Right atrium auricular region (tissue), 2 donors: ENCODE results near the gene CLEC17A. TPM values are rescaled to one million over a fixed set of nuclear protein-coding genes. Genes with fewer than 3 reads are reported as not detected.
"Not testable (repeated sequence)": the region's sequence is repeated elsewhere in the genome, so short reads cannot be mapped to it uniquely, and the experiment has no call there.

Source experiments
- DNase-seq: peaks from one replicate; pipeline ENCODE4 v3.0.0-alpha.2; 2019; ENCODE audit warnings: low spot score
- H3K27ac ChIP-seq, 2 donors: fragments of 200-600 bp; sonication (generic); 1 replicate in 1 of 2; 2 replicates in 1 of 2; pipeline ENCODE4 v1.5.1; 2016 to 2019
- H3K27me3 ChIP-seq, 2 donors: fragments of 200-600 bp; sonication (generic); one replicate each; pipeline versions ENCODE4 v1.5.1 to v1.6.0; 2017 to 2019
- H3K36me3 ChIP-seq: fragments of 200-600 bp; sonication (generic); one replicate; pipeline ENCODE4 v1.5.1; 2016
- H3K4me1 ChIP-seq, 2 donors: fragments of 200-600 bp; sonication (generic); one replicate each; pipeline versions ENCODE4 v1.5.1 to v1.6.0; 2017 to 2019
- H3K4me3 ChIP-seq, 2 donors: fragments of 200-600 bp; sonication (generic); 1 replicate in 1 of 2; 2 replicates in 1 of 2; pipeline ENCODE4 v1.5.1; 2017 to 2019; ENCODE audit warnings: mild to moderate bottlenecking in 1 of 2, moderate library complexity in 1 of 2
- H3K9me3 ChIP-seq, 2 donors: fragments of 200-600 bp; sonication (generic); one replicate each; pipeline ENCODE4 v1.5.1; 2019
- total RNA-seq, 2 donors: library from RNA; depleted of rRNA; stranded (reverse); fragments of >200 nt; gene quantifications; one replicate each; pipeline ENCODE4 v1.1.0, GENCODE V29; 2016
- TF ChIP-seq, protein P1 (sequence below), 2 donors: fragments of 200-600 bp; sonication (generic); IDR thresholded peaks; one replicate each; pipeline ENCODE4 v1.5.1; 2019; ENCODE audit warnings: antibody characterized with exemption in 2 of 2

CLEC17A gene
- total RNA-seq, 2 donors from 2014 or later, result not detected

DNA sequence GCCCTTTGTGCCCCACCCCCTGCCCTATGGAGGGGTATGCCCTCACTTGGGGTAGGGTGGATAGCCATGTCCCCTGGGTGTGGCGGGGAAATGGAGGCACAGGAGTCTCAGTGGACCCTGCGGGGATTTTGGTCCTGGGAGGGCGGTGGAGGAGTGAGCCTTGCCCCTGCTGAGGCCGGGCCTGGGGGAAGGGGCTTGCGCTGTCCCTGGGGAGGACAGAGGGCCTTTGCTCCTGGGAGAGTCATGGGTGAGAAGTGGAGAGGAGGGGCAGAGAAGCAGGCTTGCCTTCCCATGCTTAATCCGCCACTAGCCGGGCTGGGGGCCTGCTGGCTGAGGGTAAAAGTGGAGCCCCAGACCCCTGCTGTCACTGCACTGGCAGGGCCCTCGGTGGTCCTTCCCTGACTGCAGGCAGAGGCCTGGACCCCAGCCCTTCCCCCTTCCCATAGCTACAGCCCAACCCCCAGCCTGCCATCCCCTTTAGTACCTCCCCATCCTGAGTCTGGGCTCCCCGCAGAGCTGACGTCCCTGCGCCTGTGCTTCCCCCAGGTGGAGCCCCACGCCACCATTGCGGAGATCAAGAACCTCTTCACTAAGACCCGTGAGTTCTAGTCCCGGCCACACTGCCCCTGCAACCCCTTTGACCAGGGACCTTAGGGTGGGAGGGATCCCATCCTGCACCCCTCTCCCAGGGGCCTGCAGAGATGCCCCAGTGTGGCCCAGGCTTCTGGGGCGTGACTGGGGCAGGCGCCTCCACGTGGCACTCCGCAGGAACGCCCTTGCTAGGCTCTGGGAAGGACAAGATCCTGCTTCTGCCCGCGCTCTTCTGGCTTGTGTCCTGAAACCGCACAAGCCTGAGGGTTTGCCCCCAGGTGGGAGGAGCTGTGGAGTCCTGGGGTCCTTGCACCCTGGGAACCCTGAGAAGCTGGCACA is 20.0 kb upstream of the CLEC17A start:
- peaks cover 14% of the 10 kb centered on the region for H3K36me3 ChIP-seq
- H3K4me1 ChIP-seq, result peaks cover 0 to 58% of the 10 kb centered on the region in 2 donors
- peak overlapping the region in 1 of 2 donors; percentile 20 for H3K4me3 ChIP-seq
- peak overlapping the region; percentile 91 to 95 for H3K27ac ChIP-seq
- no peak for DNase-seq
- TF ChIP-seq, protein P1, sequence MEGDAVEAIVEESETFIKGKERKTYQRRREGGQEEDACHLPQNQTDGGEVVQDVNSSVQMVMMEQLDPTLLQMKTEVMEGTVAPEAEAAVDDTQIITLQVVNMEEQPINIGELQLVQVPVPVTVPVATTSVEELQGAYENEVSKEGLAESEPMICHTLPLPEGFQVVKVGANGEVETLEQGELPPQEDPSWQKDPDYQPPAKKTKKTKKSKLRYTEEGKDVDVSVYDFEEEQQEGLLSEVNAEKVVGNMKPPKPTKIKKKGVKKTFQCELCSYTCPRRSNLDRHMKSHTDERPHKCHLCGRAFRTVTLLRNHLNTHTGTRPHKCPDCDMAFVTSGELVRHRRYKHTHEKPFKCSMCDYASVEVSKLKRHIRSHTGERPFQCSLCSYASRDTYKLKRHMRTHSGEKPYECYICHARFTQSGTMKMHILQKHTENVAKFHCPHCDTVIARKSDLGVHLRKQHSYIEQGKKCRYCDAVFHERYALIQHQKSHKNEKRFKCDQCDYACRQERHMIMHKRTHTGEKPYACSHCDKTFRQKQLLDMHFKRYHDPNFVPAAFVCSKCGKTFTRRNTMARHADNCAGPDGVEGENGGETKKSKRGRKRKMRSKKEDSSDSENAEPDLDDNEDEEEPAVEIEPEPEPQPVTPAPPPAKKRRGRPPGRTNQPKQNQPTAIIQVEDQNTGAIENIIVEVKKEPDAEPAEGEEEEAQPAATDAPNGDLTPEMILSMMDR (IDR thresholded peaks at IDR 0.05), result no peak
- H3K9me3 ChIP-seq, result no peaks in the 10 kb centered on the region
- H3K27me3 ChIP-seq, result no peaks in the 10 kb centered on the region

DNA sequence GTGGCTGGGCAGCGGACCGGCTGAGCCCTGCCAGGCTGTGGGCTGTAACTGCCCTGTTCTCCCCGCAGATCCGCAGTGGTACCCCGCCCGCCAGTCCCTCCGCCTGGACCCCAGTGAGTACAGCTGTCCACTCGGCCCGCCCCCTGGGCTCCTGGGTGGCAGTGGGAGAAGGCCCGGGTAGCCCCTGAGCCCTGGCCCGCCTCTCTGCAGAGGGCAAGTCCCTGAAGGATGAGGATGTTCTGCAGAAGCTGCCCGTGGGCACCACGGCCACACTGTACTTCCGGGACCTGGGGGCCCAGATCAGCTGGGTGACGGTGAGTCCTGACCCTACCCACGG is 19.3 kb upstream of the CLEC17A start:
- Histone ChIP-seq H3K4me3 (no peak overlapping the region), H3K27me3 (no peaks in the 10 kb centered on the region), H3K36me3 (peaks cover 14% of the 10 kb centered on the region), H3K9me3 (no peaks in the 10 kb centered on the region), H3K27ac (peak overlapping the region; percentile 91 to 95), H3K4me1 (peaks cover 0 to 54% of the 10 kb centered on the region in 2 donors)
- TF ChIP-seq, protein P1 (IDR thresholded peaks at IDR 0.05), result no peak
- no peak for DNase-seq

DNA sequence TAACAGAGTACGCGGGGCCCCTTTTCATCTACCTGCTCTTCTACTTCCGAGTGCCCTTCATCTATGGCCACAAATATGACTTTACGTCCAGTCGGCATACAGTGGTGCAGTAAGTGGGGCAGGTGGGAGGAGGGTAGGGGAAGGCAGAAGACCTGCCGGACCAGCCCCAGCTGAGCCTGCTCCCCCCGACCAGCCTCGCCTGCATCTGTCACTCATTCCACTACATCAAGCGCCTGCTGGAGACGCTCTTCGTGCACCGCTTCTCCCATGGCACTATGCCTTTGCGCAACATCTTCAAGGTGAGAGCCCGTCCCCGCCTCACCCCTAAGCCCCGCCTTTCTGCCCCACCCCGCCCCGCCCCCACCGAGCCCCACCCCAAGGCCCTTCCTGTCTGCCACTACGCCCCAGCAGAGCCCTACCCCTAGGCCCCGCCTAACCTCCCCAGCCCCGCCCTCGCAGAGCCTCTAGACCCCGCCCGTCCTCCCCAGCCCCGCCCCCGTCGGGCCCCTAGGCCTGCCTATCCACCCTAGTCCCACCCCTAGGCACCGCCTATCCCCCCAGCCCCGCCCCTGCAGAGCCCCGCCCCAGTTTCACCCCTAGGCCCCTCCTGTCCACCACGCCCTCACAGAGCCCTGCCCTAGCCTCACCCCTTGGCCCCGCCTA is 18.8 kb upstream of the CLEC17A start:
- no peak overlapping the region for H3K4me3 ChIP-seq
- no peaks in the 10 kb centered on the region for H3K9me3 ChIP-seq
- TF ChIP-seq, protein P1 (IDR thresholded peaks at IDR 0.05), result no peak
- H3K36me3 ChIP-seq, result peaks cover 14% of the 10 kb centered on the region
- H3K4me1 ChIP-seq, result peaks cover 0 to 49% of the 10 kb centered on the region in 2 donors
- no peaks in the 10 kb centered on the region for H3K27me3 ChIP-seq
- no peak for DNase-seq
- H3K27ac ChIP-seq, result peak overlapping the region; percentile 16 to 95

DNA sequence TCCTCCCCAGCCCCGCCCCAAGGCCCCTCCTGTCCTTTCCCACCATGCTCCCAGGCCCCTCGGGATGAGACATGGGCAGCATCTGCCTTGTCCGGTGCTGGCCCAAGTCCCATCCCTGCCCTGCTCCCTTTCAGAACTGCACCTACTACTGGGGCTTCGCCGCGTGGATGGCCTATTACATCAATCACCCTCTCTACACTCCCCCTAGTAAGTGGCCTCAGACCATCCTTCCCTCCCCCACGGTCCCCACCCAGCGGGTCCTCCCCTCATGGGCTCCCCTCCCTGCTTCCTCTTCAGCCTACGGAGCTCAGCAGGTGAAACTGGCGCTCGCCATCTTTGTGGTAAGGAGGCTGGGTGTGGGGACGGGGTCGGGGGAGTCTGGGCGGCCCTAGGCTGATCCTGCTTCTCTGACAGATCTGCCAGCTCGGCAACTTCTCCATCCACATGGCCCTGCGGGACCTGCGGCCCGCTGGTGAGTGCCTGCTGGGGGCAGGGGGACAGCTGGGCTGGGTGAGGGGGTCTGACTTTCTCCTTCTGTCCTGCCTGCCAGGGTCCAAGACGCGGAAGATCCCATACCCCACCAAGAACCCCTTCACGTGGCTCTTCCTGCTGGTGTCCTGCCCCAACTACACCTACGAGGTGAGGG is 18.1 kb upstream of the CLEC17A start:
- not testable (repeated sequence) for DNase-seq, H3K4me3 ChIP-seq, H3K27ac ChIP-seq, H3K27me3 ChIP-seq, H3K9me3 ChIP-seq
- Histone ChIP-seq H3K4me1 (peaks cover 0 to 45% of the 10 kb centered on the region in 2 donors), H3K36me3 (peaks cover 14% of the 10 kb centered on the region)

DNA sequence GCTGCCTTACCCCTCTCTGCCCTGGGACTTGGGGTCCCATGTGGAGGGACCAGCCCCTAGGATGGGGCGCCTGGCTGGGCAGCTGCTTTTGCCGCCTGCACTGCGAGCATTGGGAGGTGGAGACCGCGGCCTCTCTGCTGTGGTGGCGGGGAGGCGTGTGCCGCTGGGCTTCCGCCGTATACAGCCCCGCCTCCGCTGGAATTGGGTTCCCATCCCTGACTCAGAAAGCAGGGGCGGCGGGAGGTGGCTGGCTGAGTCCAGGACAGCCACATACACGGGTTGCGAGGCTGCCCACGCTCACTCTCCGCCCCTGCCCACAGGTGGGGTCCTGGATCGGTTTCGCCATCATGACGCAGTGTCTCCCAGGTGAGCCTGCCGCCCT is 17.6 kb upstream of the CLEC17A start:
- TF ChIP-seq, protein P1 (IDR thresholded peaks at IDR 0.05), result no peak
- no peak for DNase-seq
- Histone ChIP-seq H3K9me3 (no peaks in the 10 kb centered on the region), H3K36me3 (peaks cover 14% of the 10 kb centered on the region), H3K4me3 (no peak overlapping the region), H3K4me1 (peaks cover 0 to 45% of the 10 kb centered on the region in 2 donors), H3K27me3 (no peaks in the 10 kb centered on the region), H3K27ac (no peak overlapping the region)
